Dedifferentiated amniotic fluid mesenchymal stem cell (primary cell): Measurements from ENCODE around the gene HOXD8.

Experiments
- DNase-seq: peaks from one replicate; pipeline ENCODE4 v3.0.0-alpha.2; 2016; ENCODE audit errors: extremely low spot score

Gene HOXD8

GRCh38 chr2:176090862-176091261 is 38.6 kb upstream of the HOXD8 start:
- DNase-seq: no peak

- no peak for DNase-seq
Observed at GRCh38 chr2:176091329-176092258, 37.9 kb upstream of the HOXD8 start.

- no peak for DNase-seq
Observed at GRCh38 chr2:176092270-176093144, 37.0 kb upstream of the HOXD8 start, which contains the start of gene HOXD13. Gene HOXD13, plus strand, starts transcription at chr2:176092721. Its CDS starts 170 bp downstream, at chr2:176092891.

- no peak for DNase-seq
Observed at GRCh38 chr2:176093145-176093897, 36.2 kb upstream of the HOXD8 start.

GRCh38 chr2:176093898-176094249 is 35.6 kb upstream of the HOXD8 start:
- DNase-seq: no peak

GRCh38 chr2:176094349-176094748 is 35.2 kb upstream of the HOXD8 start:
- no peak for DNase-seq

- no peak for DNase-seq
Observed at GRCh38 chr2:176095421-176095820, 34.1 kb upstream of the HOXD8 start.

- no peak for DNase-seq
Observed at GRCh38 chr2:176096243-176096985, 33.1 kb upstream of the HOXD8 start.

- peak; percentile 36 for DNase-seq
Observed at GRCh38 chr2:176096986-176097819, 32.3 kb upstream of the HOXD8 start.

GRCh38 chr2:176097820-176098365 is 31.6 kb upstream of the HOXD8 start:
- no peak for DNase-seq

- DNase-seq: no peak
Observed at GRCh38 chr2:176098366-176099158, 30.9 kb upstream of the HOXD8 start.

- no peak for DNase-seq
Observed at GRCh38 chr2:176099159-176099727, 30.3 kb upstream of the HOXD8 start.

GRCh38 chr2:176099728-176100546 is 29.6 kb upstream of the HOXD8 start, which contains the start of gene HOXD12:
Gene HOXD12, plus strand, starts transcription at chr2:176099795. Its CDS starts 7 bp downstream, at chr2:176099802.
- DNase-seq: no peak

GRCh38 chr2:176100547-176101140 is 28.9 kb upstream of the HOXD8 start:
- no peak for DNase-seq

- no peak for DNase-seq
Observed at GRCh38 chr2:176101216-176101830, 28.2 kb upstream of the HOXD8 start.

GRCh38 chr2:176101842-176102241 is 27.7 kb upstream of the HOXD8 start:
- DNase-seq: no peak

- no peak for DNase-seq
Observed at GRCh38 chr2:176102309-176102866, 27.1 kb upstream of the HOXD8 start.
